ENCODE results near the gene TMC1.
A peak's percentile ranks its signal among the peaks of the same experiment; 100 is the strongest.
"Not testable (repeated sequence)": the region's sequence is repeated elsewhere in the genome, so short reads cannot be mapped to it uniquely, and the experiment has no call there.

Gene TMC1

DNA sequence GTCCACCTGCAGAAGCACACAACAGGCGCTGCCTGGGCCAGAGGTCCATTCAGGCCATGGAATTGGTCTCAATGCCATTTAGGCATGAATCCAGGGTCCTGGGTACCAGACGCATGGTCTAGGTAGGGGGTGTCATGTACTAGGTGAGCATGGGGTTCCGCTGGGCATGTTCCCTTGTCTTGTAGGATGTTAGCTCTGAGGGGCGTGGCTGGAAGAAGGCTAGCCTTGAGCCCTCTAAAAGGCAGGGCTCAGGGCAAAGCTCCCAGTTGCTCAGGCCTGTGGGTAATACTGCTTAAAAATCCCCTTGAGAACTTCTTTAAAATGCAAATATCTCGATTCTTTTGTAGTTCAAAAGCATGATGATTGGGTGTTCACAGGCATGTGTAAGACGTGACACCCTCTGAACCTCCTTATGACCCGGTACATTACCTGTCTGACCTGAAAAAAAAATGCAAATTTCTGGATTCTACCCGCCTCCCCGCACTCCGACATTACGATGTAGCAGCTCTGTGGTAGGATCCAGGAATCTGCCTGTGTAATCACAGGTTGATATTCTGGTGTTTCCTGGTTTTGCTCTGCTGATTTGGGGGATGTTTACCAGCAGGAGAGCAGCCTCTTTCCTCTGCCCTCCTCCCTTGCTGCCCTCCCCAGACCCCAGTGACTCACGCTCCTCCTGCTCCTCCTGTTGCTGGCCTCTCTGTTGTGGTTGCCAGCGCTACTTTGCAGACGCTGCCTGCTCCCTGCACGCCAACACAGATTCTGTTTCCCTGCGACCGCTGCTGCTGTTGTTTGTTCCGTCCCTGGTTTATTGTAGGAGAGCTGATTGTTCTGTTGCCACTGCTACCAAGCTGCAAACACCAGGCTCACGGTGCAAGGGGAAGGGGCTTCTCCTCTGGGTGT is 5.7 kb downstream of the TMC1 start:
- peak; percentile 60 for DNase-seq

DNA sequence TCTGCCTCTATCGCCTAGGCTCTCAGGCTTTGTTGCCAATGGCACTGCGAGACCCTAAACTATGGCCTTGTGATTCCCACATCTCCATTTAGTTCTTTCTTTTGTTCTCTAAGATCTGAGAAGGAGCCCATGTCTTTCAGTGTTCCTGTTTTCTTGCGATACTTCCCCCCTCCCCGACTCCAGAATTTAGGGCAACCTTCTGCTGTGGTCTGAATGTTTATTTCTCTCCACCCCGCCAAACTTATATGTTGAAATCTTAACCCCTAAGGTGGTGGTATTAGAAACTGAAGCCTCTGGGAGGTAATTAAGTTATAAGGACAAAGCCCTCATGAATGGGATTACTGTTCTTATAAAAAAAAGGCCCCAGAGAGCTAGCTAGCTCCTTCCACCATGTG is 6.4 kb downstream of the TMC1 start:
- no peak for DNase-seq

DNA sequence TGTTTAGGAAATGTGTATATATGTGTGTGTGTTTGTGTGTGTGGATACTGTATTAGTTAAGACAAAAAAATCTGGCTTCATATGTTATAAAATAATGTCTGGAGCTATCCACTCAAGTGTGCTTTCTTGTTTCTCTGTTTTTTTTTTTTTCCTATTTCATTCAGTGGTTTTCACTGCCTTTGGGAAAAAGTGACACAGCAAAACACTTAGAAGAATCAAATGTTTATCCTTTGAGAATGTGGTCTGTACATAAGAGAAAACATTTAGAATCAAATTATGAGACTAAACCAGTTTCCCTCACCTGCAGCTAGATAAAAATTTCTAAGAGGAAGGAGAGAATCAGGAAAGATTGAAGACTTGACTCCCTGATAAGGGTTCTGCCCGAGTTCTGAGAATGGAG is 8.1 kb downstream of the TMC1 start:
- DNase-seq: no peak

DNA sequence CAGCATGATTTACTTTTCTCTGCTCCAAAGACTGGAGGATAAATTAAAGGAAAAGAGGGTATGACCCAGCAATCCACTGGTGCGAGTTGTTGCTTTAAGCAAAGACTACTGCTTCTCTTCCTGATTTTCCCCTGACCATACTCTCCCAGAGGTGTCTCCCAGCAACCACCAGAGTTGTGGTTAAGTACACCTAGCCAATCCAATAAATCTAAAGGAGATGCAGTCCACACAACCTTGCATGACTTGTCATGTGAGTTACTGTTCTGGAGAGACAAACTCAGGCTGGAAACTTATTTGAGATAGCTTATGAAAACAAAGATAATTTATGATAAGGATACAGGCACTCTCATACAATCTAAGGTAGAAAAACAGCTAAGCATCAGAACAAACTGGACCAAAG is 11.9 kb downstream of the TMC1 start:
- no peak for DNase-seq

DNA sequence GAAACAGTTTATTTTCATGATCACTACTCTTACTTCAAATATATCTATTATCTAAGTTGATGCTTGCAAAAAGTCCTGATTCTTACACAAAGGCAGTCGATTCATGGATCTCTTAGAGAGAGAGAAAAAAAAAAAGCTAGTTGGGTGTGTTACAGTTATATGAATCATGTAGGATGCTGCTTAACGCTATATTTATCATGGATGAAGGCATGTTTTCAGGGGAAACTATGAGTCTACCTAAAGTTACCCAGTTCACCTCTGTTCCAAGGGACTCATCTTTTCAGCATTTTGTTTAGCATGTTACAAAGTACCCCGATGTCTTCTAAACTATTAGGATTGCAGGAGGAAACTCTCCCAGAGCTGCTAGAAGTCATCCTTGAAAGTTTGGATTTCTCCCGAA is 13.5 kb downstream of the TMC1 start:
- no peak for DNase-seq

DNA sequence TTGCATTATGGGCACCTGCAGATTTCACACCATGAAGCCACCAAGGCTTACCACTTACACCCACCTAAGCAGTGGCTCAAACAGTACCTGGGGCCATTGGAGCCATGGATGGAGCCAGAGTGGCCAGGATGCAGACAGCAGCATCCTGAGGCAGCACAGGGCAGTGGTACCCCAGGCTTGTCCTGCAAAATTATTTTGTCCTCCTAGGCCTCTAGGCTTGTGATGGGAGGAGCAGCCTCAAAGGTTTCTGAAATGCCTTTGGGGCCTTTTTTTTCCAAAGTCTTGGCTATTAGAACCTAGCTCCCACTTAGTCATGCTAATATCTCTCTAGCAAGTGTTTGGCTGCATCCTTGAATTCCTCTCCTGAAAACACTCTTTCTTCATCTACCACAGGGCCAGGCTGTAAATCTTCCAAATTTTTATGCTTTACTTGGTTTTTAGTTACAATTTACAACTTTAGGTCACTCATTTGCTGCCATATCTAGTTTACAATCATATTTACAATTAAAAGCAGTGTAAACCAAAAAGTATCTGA is 15.7 kb downstream of the TMC1 start:
- DNase-seq: no peak

DNA sequence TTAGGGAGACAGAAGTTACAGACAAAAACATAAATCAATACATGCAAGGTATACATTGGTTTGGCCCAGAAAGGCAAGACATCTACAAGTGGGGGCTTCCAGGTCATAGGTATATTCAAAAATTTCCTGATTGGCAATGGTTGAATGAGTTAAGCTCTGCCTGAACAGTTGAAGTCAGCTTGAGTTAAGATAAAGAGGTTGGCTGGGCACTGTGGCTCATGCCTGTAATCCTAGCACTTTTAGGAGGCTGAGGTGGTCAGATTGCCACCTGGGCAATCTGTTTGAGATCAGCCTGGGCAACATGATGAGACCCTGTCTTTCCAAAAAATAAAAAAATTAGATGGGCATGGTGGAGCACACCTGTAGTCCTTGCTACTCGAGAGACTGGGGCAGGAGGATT is 16.3 kb downstream of the TMC1 start:
- DNase-seq: no peak

DNA sequence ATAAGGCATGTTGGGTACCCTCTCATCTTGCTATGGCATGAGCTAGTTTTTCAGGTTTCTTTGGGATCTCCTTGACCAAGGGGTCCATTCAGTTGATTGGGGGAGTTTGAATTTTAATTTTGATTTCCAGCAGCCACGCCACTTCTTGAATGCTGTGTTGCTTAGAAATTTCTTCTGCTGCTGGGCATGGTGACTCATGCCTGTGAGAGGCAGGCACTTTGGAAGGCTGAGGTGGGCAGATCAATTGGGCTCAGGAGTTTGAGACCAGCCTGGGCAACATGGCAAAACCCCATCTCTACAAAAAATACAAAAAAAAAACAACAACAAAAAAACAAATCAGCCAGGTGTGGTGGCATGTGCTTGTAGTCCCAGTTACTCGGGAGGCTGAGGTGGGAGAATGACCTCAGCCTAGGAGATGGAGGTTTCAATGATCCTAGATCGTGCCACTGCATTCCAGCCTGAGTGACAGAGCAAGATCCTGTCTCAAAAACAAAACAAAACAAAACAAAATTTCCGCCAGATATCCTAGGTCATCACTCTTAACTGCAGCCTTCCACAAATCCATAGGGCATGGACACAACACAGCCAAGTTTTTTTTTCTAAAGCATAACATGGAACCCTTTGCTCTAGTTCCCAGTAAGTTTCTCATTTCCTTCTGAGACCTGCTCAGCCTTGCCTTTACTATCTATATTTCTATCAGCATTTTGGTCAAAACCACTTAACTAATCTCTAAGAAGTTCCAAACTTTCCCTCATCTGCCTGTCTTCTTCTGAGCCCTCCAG is 17.7 kb downstream of the TMC1 start:
- no peak for DNase-seq

DNA sequence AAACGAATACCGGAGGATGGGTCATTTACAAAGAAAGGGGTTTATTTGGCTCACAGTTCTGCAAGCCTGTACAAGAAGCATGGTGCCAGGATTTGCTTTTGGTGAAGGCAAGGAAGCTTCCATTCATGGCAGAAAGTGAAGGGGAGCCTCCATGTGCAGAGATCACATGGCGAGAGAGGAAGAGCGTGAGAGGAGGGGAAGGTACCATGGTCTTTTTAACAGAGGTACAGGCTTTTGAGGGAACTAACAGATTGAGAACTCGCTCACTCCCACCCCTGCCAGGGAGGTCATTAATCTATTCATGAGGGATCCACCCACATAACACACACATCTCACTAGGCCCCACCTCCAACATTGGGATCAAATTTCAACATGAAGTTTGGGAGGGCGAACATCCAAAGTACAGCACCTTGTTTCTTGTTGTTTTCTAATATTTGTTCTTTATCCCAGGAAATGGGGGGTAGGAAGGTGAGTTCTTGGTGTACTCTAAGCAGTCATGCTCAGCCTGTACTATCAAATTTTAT is 18.5 kb downstream of the TMC1 start:
- no peak for DNase-seq

DNA sequence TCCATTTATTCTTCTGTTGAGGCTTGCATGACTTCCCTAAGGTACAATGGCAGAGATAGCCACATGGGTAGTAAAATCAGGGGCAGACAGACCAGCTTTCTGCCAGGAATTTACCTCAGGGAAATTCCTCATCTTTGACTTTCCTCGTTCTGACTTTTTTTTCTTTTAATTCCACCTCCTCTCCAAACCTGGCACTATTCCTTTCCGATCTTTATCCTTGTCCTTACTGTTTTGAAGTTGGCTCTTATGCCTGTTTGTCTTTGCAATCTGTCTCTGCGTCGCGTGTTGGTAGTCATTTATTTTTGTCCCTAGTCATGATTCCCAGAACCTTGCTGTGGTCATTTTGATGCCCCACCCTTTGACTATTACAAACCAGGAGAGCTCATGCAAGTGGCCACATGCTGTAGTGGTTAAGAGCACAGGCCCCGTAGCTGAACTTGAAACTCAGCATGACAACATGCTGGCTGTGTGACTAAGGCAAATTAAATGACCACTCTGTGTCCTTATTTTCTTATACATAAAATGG is 19.0 kb downstream of the TMC1 start:
- DNase-seq: no peak

DNA sequence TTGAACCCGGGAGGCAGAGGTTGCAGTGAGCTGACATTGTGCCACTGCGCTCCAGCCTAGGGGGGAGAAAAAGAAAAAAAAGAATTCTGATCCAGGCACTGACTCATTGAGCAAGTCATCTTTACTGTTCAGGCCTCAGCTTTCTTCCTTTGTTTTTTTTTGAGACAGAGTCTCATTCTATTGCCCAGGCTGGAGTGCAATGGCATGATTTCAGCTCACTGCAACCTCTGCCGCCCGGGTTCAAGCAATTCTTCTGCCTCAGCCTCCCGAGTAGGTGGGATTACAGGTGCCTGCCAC is 21.1 kb downstream of the TMC1 start:
- DNase-seq: not testable (repeated sequence)

DNA sequence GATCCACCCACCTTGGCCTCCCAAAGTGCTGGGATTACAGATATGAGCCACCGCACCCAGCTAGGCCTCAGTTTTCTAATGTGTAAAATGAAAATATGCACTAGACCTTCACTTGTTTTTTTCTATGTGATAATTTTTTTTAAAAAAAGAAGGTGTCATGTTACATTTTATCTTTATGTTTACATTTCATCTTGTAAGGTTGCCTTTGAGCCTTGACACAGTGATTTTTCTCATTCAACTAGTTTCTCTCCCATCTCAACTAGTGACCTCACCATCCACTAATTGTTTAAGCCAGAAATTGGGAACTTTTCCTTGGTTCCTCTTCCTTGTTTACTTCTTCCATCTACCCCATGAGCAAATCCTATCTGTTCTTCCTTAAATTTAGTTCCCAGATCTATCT is 21.5 kb downstream of the TMC1 start:
- no peak for DNase-seq

DNA sequence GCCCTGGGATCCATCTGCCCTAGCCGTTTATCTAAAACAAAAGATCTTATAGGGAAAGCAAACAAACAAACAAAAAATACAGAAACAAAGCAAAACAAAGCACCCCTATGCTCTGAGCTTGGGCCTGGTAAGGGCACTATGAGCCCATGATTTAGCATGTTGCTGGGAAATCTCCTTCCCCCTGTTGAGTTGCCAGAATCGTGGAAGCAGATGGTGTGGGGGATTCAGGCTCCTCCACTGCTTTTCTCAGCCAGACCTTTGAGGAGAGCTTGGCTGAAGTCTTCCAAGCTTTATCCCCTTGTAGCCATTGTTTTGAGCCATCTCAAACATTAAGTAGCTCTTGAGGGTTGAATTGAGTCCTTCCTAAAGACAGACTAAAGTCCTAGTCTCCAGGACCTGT is 29.9 kb downstream of the TMC1 start:
- DNase-seq: no peak

DNA sequence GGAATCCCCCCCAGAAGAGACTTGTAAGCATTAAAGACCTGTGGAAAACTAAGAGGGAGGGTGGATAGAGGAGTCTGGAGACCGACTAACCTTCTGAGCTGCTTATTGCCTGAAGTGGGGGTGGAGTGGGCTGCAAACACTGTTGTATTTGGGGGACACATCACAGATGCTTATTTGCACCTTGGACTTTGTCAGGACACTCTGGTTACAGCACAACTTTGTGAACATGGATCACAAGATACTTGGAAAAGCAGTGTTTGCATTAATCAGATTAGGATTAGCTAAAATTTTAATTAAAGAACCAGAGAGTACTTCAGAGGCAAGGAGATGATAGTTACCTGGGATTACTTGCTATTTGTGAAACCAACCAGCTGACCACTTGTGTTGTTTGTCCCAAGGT is 30.9 kb downstream of the TMC1 start:
- DNase-seq: no peak

DNA sequence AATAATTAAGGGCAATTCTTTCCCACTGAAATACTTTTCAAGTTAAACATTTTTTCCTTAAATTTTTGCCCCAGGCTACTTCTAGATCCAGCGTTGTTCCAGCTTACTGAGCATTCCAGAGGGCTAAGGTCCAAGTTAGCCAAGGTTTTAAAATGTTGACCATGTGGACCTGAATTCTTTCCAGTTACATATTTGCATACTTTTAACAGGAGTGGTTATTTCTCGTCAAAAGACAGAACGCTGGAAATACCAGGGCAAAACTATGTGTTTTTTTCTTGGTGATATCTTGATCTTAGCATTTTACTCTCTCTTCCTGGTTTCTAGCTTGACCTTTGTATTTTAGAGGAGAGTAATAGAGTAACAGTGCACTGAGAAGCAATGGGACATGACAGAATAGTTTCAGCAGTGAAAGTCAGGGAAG is 32.8 kb downstream of the TMC1 start:
- no peak for DNase-seq

DNA sequence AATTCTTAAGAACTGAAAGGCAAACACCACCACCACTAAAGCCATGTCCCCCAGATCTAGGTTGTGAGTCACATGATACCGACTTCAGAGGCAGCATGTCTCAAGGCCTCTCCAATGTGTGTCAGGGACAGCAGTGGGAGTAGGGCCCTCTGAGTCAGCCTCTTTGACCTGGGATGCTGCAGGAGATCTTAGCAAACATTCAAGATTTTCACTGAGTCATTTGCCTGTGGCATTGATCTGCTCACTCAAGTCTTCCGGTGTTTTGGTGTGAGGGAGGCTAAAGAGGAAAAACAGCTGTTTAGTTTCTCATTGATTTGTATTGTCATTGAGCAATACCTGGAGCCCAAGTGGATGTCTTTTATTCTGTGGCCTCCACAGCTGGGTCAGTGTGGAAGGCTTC is 36.1 kb downstream of the TMC1 start:
- DNase-seq: no peak

DNA sequence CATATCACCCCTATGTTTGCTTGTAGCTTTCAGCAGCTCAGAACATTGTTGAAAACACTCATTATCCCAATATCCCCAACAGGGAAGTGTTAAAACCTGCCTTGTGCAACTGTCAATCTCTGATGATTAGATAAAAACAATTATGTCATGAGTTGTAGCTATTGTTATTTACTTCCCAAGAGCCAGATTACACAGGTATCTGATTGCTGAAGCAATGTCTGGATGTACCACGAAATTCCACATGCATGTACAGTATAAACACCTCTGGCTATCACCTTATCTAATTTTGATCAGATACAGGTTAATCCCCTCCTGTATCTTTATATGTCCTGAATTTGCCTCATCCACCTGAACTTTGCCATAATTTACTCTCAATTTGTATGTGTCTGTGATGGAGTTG is 38.7 kb downstream of the TMC1 start:
- DNase-seq: no peak

DNA sequence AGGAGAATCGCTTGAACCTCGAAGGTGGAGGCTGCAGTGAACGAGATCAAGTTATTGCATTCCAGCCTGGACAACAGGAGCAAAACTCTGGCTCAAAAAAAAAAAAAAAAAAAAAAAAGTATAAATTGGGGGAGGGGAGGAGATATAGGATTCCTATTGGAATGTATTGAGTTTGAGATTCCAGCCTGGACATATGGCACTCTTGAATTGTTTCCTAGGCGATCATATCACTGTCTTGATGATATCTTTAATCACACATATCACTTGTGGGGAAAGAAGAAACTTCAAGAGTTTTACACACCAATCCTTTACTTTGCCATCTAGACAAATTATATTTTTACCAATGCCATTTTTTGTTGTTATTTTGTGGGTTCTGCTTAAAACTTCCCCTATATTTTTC is 42.4 kb downstream of the TMC1 start:
- no peak for DNase-seq

DNA sequence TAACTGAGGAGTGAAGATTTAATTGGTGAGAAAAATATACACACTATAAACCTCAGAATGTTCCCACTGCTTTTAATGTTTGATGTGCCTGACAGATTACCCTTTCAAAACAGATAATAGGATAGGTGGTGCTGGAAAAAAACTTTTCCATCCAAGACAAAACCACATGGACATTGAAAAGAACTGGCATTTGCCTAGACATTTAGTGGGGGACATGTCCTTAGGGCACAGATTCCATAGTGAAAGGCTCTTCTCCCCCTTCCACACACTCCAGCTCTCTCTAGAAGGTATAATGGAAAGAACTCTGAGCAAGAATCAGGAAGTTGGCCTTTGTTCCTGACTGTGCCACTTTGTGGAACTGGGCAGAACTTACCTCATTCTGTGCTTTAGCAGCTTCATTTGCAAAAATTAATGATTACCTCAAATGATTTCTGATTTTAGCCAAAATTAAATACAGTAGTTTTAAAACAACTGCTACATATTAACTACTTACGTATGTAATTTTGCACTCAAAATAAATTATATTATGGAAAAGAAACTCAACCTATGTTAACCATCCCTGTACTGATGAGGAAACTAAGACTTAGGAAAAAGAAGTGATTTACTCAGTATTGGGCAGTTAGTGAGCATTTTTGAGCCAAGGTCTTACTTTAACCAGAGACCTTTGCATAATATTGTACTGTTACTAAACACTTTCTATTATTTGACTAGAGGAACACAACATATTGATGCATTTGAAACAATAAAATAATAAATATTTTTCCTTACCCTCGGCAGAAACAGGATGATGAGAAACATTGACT is 43.3 kb downstream of the TMC1 start:
- no peak for DNase-seq

DNA sequence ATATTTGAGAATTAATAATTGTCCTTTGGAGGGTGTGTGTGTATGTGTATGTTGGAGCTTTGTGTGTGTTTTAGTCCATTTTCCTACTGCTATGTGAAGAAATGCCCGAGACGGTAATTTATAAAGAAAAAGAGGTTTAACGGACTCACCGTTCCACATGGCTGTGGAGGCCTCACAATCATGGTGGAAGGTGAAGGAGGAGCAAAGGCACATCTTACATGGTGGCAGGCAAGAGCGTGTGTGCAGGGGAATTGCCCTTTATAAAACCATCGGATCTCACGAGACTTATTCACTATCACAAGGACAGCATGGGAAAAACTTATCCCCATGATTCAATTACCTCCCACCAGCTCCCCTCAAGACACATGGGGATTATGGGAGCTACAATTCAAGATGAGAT is 44.1 kb downstream of the TMC1 start:
- DNase-seq: no peak

DNA sequence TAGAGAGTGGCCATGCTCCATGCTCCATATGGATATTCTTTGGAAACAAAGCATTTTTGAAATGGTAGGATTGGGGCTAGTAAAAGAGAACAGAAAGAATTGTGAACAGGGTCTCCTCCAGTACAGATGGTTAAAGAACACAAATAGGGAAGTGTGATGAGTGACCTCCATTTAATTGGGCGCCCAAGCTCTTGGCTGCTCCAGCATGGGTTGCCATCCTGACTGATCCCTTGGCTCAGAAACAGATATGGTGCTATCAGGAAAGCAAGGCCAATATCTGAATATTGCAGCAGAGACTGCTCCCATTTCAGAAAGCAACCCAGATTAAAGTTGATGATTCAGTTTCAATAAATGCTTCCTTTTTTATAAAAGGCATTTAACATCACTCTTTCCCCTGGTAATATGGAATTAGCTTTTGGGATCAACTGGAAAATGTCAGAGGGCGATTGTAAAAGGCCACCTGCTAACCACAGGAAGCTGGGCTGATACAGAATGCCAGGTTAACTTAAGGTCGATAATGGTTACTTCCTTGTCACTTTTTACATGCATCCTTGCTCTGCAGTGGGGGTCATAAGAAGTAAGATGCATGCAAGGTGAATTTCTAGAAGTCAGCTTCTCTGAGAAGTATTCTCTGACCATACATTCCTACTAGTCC is 52.9 kb downstream of the TMC1 start:
- no peak for DNase-seq

DNA sequence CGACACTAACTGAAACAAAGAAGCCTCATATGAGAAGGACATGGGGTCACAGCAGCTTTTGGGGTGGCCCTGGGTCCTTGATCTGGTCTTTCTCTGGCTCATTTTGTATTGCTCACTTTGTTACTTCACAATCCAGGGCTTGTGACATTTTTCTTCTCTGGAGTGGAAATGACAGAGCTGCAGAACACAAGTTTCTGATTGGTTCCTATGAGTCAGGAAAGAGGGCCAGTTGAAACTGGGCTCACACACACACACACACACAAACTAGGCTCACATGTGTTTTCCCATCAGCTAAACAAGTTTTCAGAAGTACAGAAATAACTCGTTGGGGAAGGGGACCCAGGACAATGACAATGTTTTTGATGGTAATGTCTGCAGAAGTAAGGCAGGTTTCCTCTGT is 54.3 kb downstream of the TMC1 start:
- DNase-seq: no peak
